ENCODE data around the gene NFKBIZ.
"Not testable (repeated sequence)": the region's sequence is repeated elsewhere in the genome, so short reads cannot be mapped to it uniquely, and the experiment has no call there.

NFKBIZ gene

GRCh38 chr3:101873619-101874018 is 24.3 kb downstream of the NFKBIZ start:
- DNase-seq (ENCODE audit: low spot score): no peak

GRCh38 chr3:101876142-101876541 is 26.8 kb downstream of the NFKBIZ start:
- DNase-seq (ENCODE audit: low spot score): no peak

- DNase-seq (ENCODE audit: low spot score): no peak
Observed at GRCh38 chr3:101878589-101878988, 29.3 kb downstream of the NFKBIZ start.

GRCh38 chr3:101879102-101879501 is 29.8 kb downstream of the NFKBIZ start:
- DNase-seq (ENCODE audit: low spot score): peak; percentile 24

GRCh38 chr3:101879623-101880284 is 30.4 kb downstream of the NFKBIZ start:
- no peak for DNase-seq (ENCODE audit: low spot score)

- DNase-seq (ENCODE audit: low spot score): no peak
Observed at GRCh38 chr3:101884776-101885175, 35.5 kb downstream of the NFKBIZ start.

- not testable (repeated sequence) for DNase-seq (ENCODE audit: low spot score)
Observed at GRCh38 chr3:101885584-101885983, 36.3 kb downstream of the NFKBIZ start.

GRCh38 chr3:101886626-101887025 is 37.3 kb downstream of the NFKBIZ start:
- DNase-seq (ENCODE audit: low spot score): no peak

- DNase-seq (ENCODE audit: low spot score): peak; percentile 15
Observed at GRCh38 chr3:101888653-101889052, 39.3 kb downstream of the NFKBIZ start.

- DNase-seq (ENCODE audit: low spot score): no peak
Observed at GRCh38 chr3:101890716-101891115, 41.4 kb downstream of the NFKBIZ start.

GRCh38 chr3:101892648-101893047 is 43.3 kb downstream of the NFKBIZ start:
- no peak for DNase-seq (ENCODE audit: low spot score)

- no peak for DNase-seq (ENCODE audit: low spot score)
Observed at GRCh38 chr3:101896083-101896757, 46.9 kb downstream of the NFKBIZ start.

- DNase-seq (ENCODE audit: low spot score): no peak
Observed at GRCh38 chr3:101897013-101897412, 47.7 kb downstream of the NFKBIZ start.

- DNase-seq (ENCODE audit: low spot score): no peak
Observed at GRCh38 chr3:101898039-101898438, 48.7 kb downstream of the NFKBIZ start.

- no peak for DNase-seq (ENCODE audit: low spot score)
Observed at GRCh38 chr3:101898752-101899169, 49.4 kb downstream of the NFKBIZ start.

- DNase-seq (ENCODE audit: low spot score): no peak
Observed at GRCh38 chr3:101900316-101900715, 51.0 kb downstream of the NFKBIZ start.

- no peak for DNase-seq (ENCODE audit: low spot score)
Observed at GRCh38 chr3:101900736-101901135, 51.4 kb downstream of the NFKBIZ start.

- DNase-seq (ENCODE audit: low spot score): no peak
Observed at GRCh38 chr3:101902041-101902440, 52.7 kb downstream of the NFKBIZ start.

GRCh38 chr3:101903451-101903871 is 54.1 kb downstream of the NFKBIZ start:
- DNase-seq (ENCODE audit: low spot score): no peak

- DNase-seq (ENCODE audit: low spot score): not testable (repeated sequence)
Observed at GRCh38 chr3:101905573-101905972, 56.3 kb downstream of the NFKBIZ start.

Data from LoVo (cell line).